Testis (tissue), 3 donors: Measurements from ENCODE around the gene KLHL1. TPM values are rescaled to one million over a fixed set of nuclear protein-coding genes. Genes with fewer than 3 reads are reported as not detected.

Experiments used
- DNase-seq: peaks from one replicate; pipeline ENCODE4 v3.0.0-alpha.2; 2019
- H3K27ac ChIP-seq, 2 donors: fragments of 200-600 bp; sonication (generic); one replicate each; pipeline ENCODE4 v1.5.1; 2019
- H3K27me3 ChIP-seq: fragments of 200-600 bp; sonication (generic); one replicate; pipeline ENCODE4 v1.5.1; 2019
- H3K36me3 ChIP-seq: fragments of 200-600 bp; sonication (generic); one replicate; pipeline ENCODE4 v1.5.1; 2017; ENCODE audit warnings: low read depth; ENCODE audit errors: missing control alignments
- H3K4me1 ChIP-seq: fragments of 200-600 bp; sonication (generic); one replicate; pipeline ENCODE4 v1.5.1; 2019
- H3K4me3 ChIP-seq, 2 donors: fragments of 200-600 bp; sonication (generic); one replicate each; pipeline ENCODE4 v1.5.1; 2017 to 2019
- H3K9me3 ChIP-seq: fragments of 200-600 bp; sonication (generic); one replicate; pipeline ENCODE4 v1.5.1; 2017
- POLR2A ChIP-seq: fragments of 450-650 bp; IDR thresholded peaks from one replicate; pipeline ENCODE4 v1.6.1; 2017; ENCODE audit warnings: antibody characterized with exemption, mild to moderate bottlenecking, moderate library complexity
- WGBS, 2 donors: methylation state at CpG; one replicate each; pipeline ENCODE4 v1.1.5; 2018; 5-methylcytosine and 5-hydroxymethylcytosine counted together
- intact Hi-C: fragments of 100-400 bp; cut with DNase I; formaldehyde crosslinking; loops from one replicate; pipeline ENCODE4 v1.15.1; 2023; ENCODE audit warnings: low total_unique reads
- polyA plus RNA-seq: library from polyadenylated mRNA; stranded (reverse); fragments of 350-450 nt; fragmentation: Illumina TruSeq; extraction: RNeasy Lipid Tissue Mini Kit (QIAGEN cat#74804); gene quantifications from one replicate; pipeline ENCODE4 v1.2.3, GENCODE V29; 2014; ENCODE audit warnings: low read depth, low replicate concordance; ENCODE audit not compliant: insufficient read depth
- total RNA-seq, 2 donors: library from RNA; depleted of rRNA; stranded (reverse); fragments of >200 nt; gene quantifications; one replicate each; pipeline ENCODE4 v1.2.3, GENCODE V29; 2016
- TF ChIP-seq, protein P1 (sequence below), 3 experiments: fragments of 450-650 bp in 2 of 3; fragments of 200-600 bp in 1 of 3; sonication (generic) in 1 of 3; IDR thresholded peaks; one replicate each; pipeline ENCODE4 v1.5.1; 2016 to 2019; ENCODE audit warnings: antibody characterized with exemption in 3 of 3, mild to moderate bottlenecking in 2 of 3, moderate library complexity in 1 of 3

KLHL1 gene
- total and polyA plus RNA-seq, 3 donors from 2014 or later = 0.16 to 0.87 (median 0.21) TPM

- no peaks in the 10 kb centered on the region for H3K4me1 ChIP-seq
- 87 to 93% methylated on average over 2 of the region's 2 CpGs for WGBS, 2 donors
- H3K27ac ChIP-seq = no peak overlapping the region
- H3K27me3 ChIP-seq = no peaks in the 10 kb centered on the region
- no peak overlapping the region for H3K4me3 ChIP-seq
- no peaks in the 10 kb centered on the region for H3K36me3 ChIP-seq
- no peaks in the 10 kb centered on the region for H3K9me3 ChIP-seq
- TF ChIP-seq, protein P1, sequence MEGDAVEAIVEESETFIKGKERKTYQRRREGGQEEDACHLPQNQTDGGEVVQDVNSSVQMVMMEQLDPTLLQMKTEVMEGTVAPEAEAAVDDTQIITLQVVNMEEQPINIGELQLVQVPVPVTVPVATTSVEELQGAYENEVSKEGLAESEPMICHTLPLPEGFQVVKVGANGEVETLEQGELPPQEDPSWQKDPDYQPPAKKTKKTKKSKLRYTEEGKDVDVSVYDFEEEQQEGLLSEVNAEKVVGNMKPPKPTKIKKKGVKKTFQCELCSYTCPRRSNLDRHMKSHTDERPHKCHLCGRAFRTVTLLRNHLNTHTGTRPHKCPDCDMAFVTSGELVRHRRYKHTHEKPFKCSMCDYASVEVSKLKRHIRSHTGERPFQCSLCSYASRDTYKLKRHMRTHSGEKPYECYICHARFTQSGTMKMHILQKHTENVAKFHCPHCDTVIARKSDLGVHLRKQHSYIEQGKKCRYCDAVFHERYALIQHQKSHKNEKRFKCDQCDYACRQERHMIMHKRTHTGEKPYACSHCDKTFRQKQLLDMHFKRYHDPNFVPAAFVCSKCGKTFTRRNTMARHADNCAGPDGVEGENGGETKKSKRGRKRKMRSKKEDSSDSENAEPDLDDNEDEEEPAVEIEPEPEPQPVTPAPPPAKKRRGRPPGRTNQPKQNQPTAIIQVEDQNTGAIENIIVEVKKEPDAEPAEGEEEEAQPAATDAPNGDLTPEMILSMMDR (IDR thresholded peaks at IDR 0.05) = no peak
- TF ChIP-seq POLR2A = no peak
- intact Hi-C loops = no loop called here
- no peak for DNase-seq
Observed at GRCh38 chr13:69796256-69796655, 312.0 kb downstream of the KLHL1 start.

GRCh38 chr13:69793783-69794453 lies 314.3 kb downstream of the KLHL1 start:
- 33 to 42% methylated on average over 3 of the region's 3 CpGs for WGBS, 2 donors
- TF ChIP-seq, protein P1 (IDR thresholded peaks at IDR 0.05) = no peak
- no peak for TF ChIP-seq POLR2A
- intact Hi-C loops = no loop called here

DNA sequence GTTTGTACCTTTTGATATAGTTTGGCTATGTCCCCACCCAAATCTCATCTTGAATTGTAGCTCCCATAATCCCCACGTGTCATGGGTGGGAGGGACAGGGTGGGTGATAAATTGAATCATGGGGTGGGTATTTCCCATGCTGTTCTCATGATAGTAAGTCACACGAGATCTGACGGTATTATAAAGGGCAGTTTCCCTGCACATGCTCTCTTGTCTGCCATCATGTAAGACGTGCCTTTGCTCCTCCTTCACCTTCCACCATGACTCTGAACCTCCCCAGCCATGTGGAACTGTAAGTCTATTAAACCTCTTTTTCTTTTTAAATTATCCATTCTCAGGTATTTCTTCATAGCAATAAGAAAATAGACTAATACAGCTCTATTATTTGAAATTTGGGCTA lies 331.3 kb downstream of the KLHL1 start:
- no peaks in the 10 kb centered on the region for H3K27me3 ChIP-seq
- intact Hi-C loops = no loop called here
- H3K4me1 ChIP-seq = no peaks in the 10 kb centered on the region
- H3K9me3 ChIP-seq = no peaks in the 10 kb centered on the region
- no peak overlapping the region for H3K27ac ChIP-seq
- DNase-seq = no peak
- no peak for TF ChIP-seq POLR2A
- TF ChIP-seq, protein P1 (IDR thresholded peaks at IDR 0.05) = no peak
- WGBS, 2 donors = 71 to 73% methylated on average over 4 of the region's 4 CpGs
- no peaks in the 10 kb centered on the region for H3K36me3 ChIP-seq
- H3K4me3 ChIP-seq = no peak overlapping the region

More at GRCh38 chr13:69793783-69794453, 314.3 kb downstream of the KLHL1 start:
- Histone ChIP-seq H3K4me1 (no peaks in the 10 kb centered on the region), H3K27ac (no peak overlapping the region), H3K9me3 (no peaks in the 10 kb centered on the region), H3K27me3 (no peaks in the 10 kb centered on the region), H3K4me3 (no peak overlapping the region), H3K36me3 (no peaks in the 10 kb centered on the region)
- DNase-seq = no peak

GRCh38 chr13:69769608-69770007 lies 338.6 kb downstream of the KLHL1 start:
- Histone ChIP-seq H3K4me3 (no peak overlapping the region), H3K27me3 (no peaks in the 10 kb centered on the region), H3K27ac (no peak overlapping the region), H3K36me3 (no peaks in the 10 kb centered on the region), H3K4me1 (no peaks in the 10 kb centered on the region), H3K9me3 (no peaks in the 10 kb centered on the region)
- intact Hi-C loops = no loop called here
- WGBS, 2 donors = 90 to 97% methylated on average over 3 of the region's 3 CpGs
- TF ChIP-seq, protein P1 (IDR thresholded peaks at IDR 0.05) = no peak
- no peak for TF ChIP-seq POLR2A
- no peak for DNase-seq

DNA sequence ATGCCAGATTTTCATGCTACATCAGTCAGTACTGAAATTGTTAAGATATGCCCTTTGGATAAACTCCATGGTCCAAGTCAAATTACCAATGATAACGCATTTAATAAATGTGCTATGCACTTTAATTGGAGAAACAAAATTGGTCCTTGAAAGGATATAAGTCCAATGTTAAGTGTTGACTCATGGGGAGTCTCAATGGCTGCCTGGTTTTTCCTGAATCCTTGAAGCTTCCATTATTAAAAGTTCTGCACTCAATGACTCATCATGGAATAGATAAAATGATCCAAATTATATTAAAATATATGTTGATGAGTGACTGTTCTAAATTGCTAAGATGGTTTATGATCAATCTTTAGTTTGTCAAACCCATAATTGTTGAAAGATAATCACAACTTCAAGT lies 346.7 kb downstream of the KLHL1 start:
- H3K27me3 ChIP-seq = no peaks in the 10 kb centered on the region
- H3K4me1 ChIP-seq = no peaks in the 10 kb centered on the region
- no peaks in the 10 kb centered on the region for H3K9me3 ChIP-seq
- no peaks in the 10 kb centered on the region for H3K36me3 ChIP-seq
- H3K27ac ChIP-seq = no peak overlapping the region
- DNase-seq = no peak
- TF ChIP-seq POLR2A = no peak
- TF ChIP-seq, protein P1 (IDR thresholded peaks at IDR 0.05) = no peak
- H3K4me3 ChIP-seq = no peak overlapping the region
- intact Hi-C loops = no loop called here
- 88 to 93% methylated on average over 1 of the region's 1 CpG for WGBS, 2 donors
